GM23338 (cell line): Measurements from ENCODE around the gene STARD3. TPM values are rescaled to one million over a fixed set of nuclear protein-coding genes. Genes with fewer than 3 reads are reported as not detected.

Experiments
- ATAC-seq: fragments of 200-7000 bp; cut with Tn5 transposase; 3 replicates; pipeline ENCODE4 v1.9.1; 2020
- DNase-seq: peaks from one replicate; pipeline ENCODE4 v3.0.0-alpha.2; 2015; ENCODE audit warnings: low spot score
- H2AFZ ChIP-seq: fragments of 200-600 bp; sonication (generic); 2 replicates; pipeline ENCODE4 v1.8.0; 2016; ENCODE audit warnings: antibody characterized with exemption, mild to moderate bottlenecking, moderate library complexity
- H3F3A ChIP-seq: fragments of 200-600 bp; sonication (generic); replicated peaks from 2 replicates; pipeline ENCODE4 v1.8.0; 2017; ENCODE audit warnings: antibody characterized with exemption, mixed run types, low read depth
- H3K27ac ChIP-seq: fragments of 200-600 bp; sonication (generic); 2 replicates; pipeline ENCODE4 v1.6.1; 2016; ENCODE audit warnings: low read depth
- H3K27me3 ChIP-seq: fragments of 200-600 bp; sonication (generic); 2 replicates; pipeline ENCODE4 v1.8.0; 2016; ENCODE audit warnings: mild to moderate bottlenecking, mixed run types, moderate library complexity; ENCODE audit not compliant: insufficient read depth
- H3K36me3 ChIP-seq: fragments of 200-600 bp; sonication (generic); 2 replicates; pipeline ENCODE4 v1.8.0; 2016; ENCODE audit warnings: mild to moderate bottlenecking; ENCODE audit not compliant: insufficient read depth
- H3K4me1 ChIP-seq: fragments of 200-600 bp; sonication (generic); 2 replicates; pipeline ENCODE4 v1.8.0; 2016; ENCODE audit warnings: mild to moderate bottlenecking, moderate library complexity; ENCODE audit not compliant: insufficient read depth
- H3K4me2 ChIP-seq: fragments of 200-600 bp; sonication (generic); 2 replicates; pipeline ENCODE4 v1.7.1; 2017; ENCODE audit warnings: mixed run types
- H3K4me3 ChIP-seq: fragments of 200-600 bp; sonication (generic); 2 replicates; pipeline ENCODE4 v1.6.1; 2016; ENCODE audit warnings: mixed run types
- H3K79me2 ChIP-seq: fragments of 200-600 bp; sonication (generic); replicated peaks from 2 replicates; pipeline ENCODE4 v1.8.0; 2017; ENCODE audit warnings: mild to moderate bottlenecking; ENCODE audit not compliant: insufficient read depth
- H3K9me2 ChIP-seq: fragments of 200-600 bp; sonication (generic); 2 replicates; pipeline ENCODE4 v1.8.0; 2017; ENCODE audit not compliant: insufficient read depth
- H4K20me1 ChIP-seq: fragments of 200-600 bp; sonication (generic); replicated peaks from 2 replicates; pipeline ENCODE4 v1.8.0; 2017; ENCODE audit warnings: mild to moderate bottlenecking; ENCODE audit not compliant: insufficient read depth
- H3K27ac Mint-ChIP-seq: 2 replicates; pipeline ENCODE4 v1.8.0; 2020; ENCODE audit warnings: inconsistent platforms, mild to moderate bottlenecking, moderate library complexity, mixed read lengths
- H3K27me3 Mint-ChIP-seq: 3 replicates; pipeline ENCODE4 v1.8.0; 2022; ENCODE audit warnings: low read depth, mild to moderate bottlenecking, moderate library complexity, mixed read lengths, inconsistent platforms; ENCODE audit not compliant: insufficient read depth, poor library complexity
- H3K36me3 Mint-ChIP-seq: 3 replicates; pipeline ENCODE4 v1.8.0; 2021; ENCODE audit warnings: low read depth, mild to moderate bottlenecking, inconsistent platforms, moderate library complexity, mixed read lengths
- H3K4me1 Mint-ChIP-seq: 3 replicates; pipeline ENCODE4 v1.8.0; 2020; ENCODE audit warnings: mild to moderate bottlenecking, inconsistent platforms, mixed read lengths
- H3K4me3 Mint-ChIP-seq: 3 replicates; pipeline ENCODE4 v1.8.0; 2021; ENCODE audit warnings: moderate library complexity, mild to moderate bottlenecking, inconsistent platforms, mixed read lengths
- H3K9me3 Mint-ChIP-seq: 3 replicates; pipeline ENCODE4 v1.8.0; 2020; ENCODE audit warnings: moderate library complexity, mild to moderate bottlenecking, inconsistent platforms, mixed read lengths
- CTCF ChIP-seq, 2 experiments: fragments of 200-600 bp in 1 of 2; sonication (generic) in 1 of 2; conservative IDR thresholded peaks; 2 replicates each; pipeline versions ENCODE4 v1.5.1 to v1.6.1; 2016 to 2017; ENCODE audit warnings: antibody characterized with exemption in 2 of 2, low read depth in 2 of 2, mild to moderate bottlenecking in 2 of 2, moderate library complexity in 1 of 2
- EZH2 ChIP-seq: fragments of 200-600 bp; sonication (generic); IDR thresholded peaks from one replicate; pipeline ENCODE4 v1.8.0; 2017; ENCODE audit warnings: antibody characterized with exemption, mild to moderate bottlenecking, low read depth; ENCODE audit not compliant: unreplicated experiment
- NANOG ChIP-seq: IDR thresholded peaks from 2 replicates; pipeline ENCODE4 v1.6.1; 2016; ENCODE audit warnings: antibody characterized with exemption, borderline replicate concordance
- POLR2AphosphoS5 ChIP-seq: IDR thresholded peaks from 2 replicates; pipeline ENCODE4 v1.6.1; 2016; ENCODE audit warnings: antibody characterized with exemption, low read depth
- STAT1 ChIP-seq: IDR thresholded peaks from one replicate; pipeline ENCODE4 v1.6.1; 2016; ENCODE audit warnings: antibody characterized with exemption; ENCODE audit not compliant: unreplicated experiment
- ZNF114 ChIP-seq: fragments of 250-450 bp; sonication (Bioruptor Pico); IDR thresholded peaks from 2 replicates; pipeline ENCODE4 v1.5.0; 2020; ENCODE audit warnings: mild to moderate bottlenecking, moderate library complexity
- ZNF462 ChIP-seq: fragments of 250-450 bp; sonication (Bioruptor Pico); IDR thresholded peaks from 2 replicates; pipeline ENCODE4 v1.5.0; 2020; ENCODE audit warnings: mild to moderate bottlenecking, moderate library complexity
- polyA plus RNA-seq: library from polyadenylated mRNA; unstranded; fragments of >200 nt; fragmentation: Nextera tagmentation; extraction: Ambion mirVana; gene quantifications from 2 replicates; pipeline ENCODE4 v1.2.1, GENCODE V29; 2016
- total RNA-seq: library from RNA; depleted of rRNA; stranded (reverse); fragments of >200 nt; shearing (Covaris generic); gene quantifications from 2 replicates; pipeline ENCODE4 v1.2.3, GENCODE V29; 2014

Gene STARD3
- total and polyA plus RNA-seq, 2 experiments from 2014 or later, result 26.4 to 53.3 TPM

GRCh38 chr17:39660011-39660360 is 23.0 kb downstream of the STARD3 start:
- H3K4me1 Mint-ChIP-seq, result peaks cover 43% of the 10 kb centered on the region
- DNase-seq (no peak), ATAC-seq (no peak)
- H3K27ac Mint-ChIP-seq, result no peak overlapping the region
- no peak overlapping the region for H3K4me3 ChIP-seq
- H3K9me3 Mint-ChIP-seq, result no peaks in the 10 kb centered on the region; the same call in 2 of the 3 replicates
- no peak overlapping the region for H3K4me3 Mint-ChIP-seq
- H3K36me3 Mint-ChIP-seq, result peaks cover 21% of the 10 kb centered on the region
- H3K27ac ChIP-seq, result no peak overlapping the region
- no peak overlapping the region for H3K4me2 ChIP-seq
- H3F3A ChIP-seq, result peaks cover 7% of the 10 kb centered on the region
- H3K4me1 ChIP-seq, result peaks cover 20% of the 10 kb centered on the region
- no peaks in the 10 kb centered on the region for H3K79me2 ChIP-seq
- H2AFZ ChIP-seq, result no peak overlapping the region
- H3K36me3 ChIP-seq, result no peaks in the 10 kb centered on the region
- H3K27me3 Mint-ChIP-seq, result peaks cover 8% of the 10 kb centered on the region
- no peaks in the 10 kb centered on the region for H4K20me1 ChIP-seq
- TF ChIP-seq NANOG (no peak), ZNF114 (CRISPR knock-in tag) (no peak), STAT1 (no peak), EZH2 (no peak), ZNF462 (no peak), CTCF (conservative IDR thresholded peaks at IDR 0.05; ENCODE audit: low read depth in 2 of 2) (no peak), POLR2AphosphoS5 (no peak)
- no peaks in the 10 kb centered on the region for H3K27me3 ChIP-seq
- H3K9me2 ChIP-seq, result no peaks in the 10 kb centered on the region
